Esophagus muscularis mucosa (tissue), 4 donors: ENCODE results near the gene PON1. TPM values are rescaled to one million over a fixed set of nuclear protein-coding genes. Genes with fewer than 3 reads are reported as not detected.

Source experiments
- DNase-seq: peaks from one replicate; pipeline ENCODE4 v3.0.0-alpha.2; 2017; ENCODE audit errors: extremely low spot score
- H3K27ac ChIP-seq, 4 donors: fragments of 200-600 bp; sonication (generic); replicated peaks in 1 of 4; 1 replicate in 3 of 4; 2 replicates in 1 of 4; pipeline ENCODE4 v1.5.1; 2016 to 2019; ENCODE audit warnings: mild to moderate bottlenecking in 1 of 4
- H3K27me3 ChIP-seq, 4 donors: fragments of 200-600 bp; sonication (generic); one replicate each; pipeline versions ENCODE4 v1.5.1 to v1.6.0; 2016 to 2019
- H3K36me3 ChIP-seq, 4 donors: fragments of 200-600 bp; sonication (generic); one replicate each; pipeline ENCODE4 v1.5.1; 2016 to 2019
- H3K4me1 ChIP-seq, 4 donors: fragments of 200-600 bp; sonication (generic); one replicate each; pipeline ENCODE4 v1.5.1; 2016 to 2019
- H3K4me3 ChIP-seq, 4 donors: fragments of 200-600 bp; sonication (generic); 1 replicate in 2 of 4; 2 replicates in 2 of 4; pipeline ENCODE4 v1.5.1; 2016 to 2019; ENCODE audit warnings: mild to moderate bottlenecking in 4 of 4, moderate library complexity in 1 of 4
- H3K9me3 ChIP-seq, 4 donors: fragments of 200-600 bp; sonication (generic); 1 replicate in 3 of 4; 2 replicates in 1 of 4; pipeline ENCODE4 v1.5.1; 2016 to 2019
- EP300 ChIP-seq: sonication (generic); formaldehyde crosslinking; IDR thresholded peaks from one replicate; pipeline ENCODE4 v1.6.1; 2017; ENCODE audit warnings: antibody characterized with exemption
- POLR2A ChIP-seq: fragments of 450-650 bp; IDR thresholded peaks from one replicate; pipeline ENCODE4 v1.6.1; 2017; ENCODE audit warnings: antibody characterized with exemption, moderate library complexity, mild to moderate bottlenecking, low read depth
- POLR2AphosphoS5 ChIP-seq, 2 donors: sonication (generic); formaldehyde crosslinking; IDR thresholded peaks; one replicate each; pipeline ENCODE4 v1.6.1; 2017; ENCODE audit warnings: antibody characterized with exemption in 2 of 2
- WGBS: methylation state at CpG from one replicate; pipeline ENCODE4 v1.1.5; 2018; 5-methylcytosine and 5-hydroxymethylcytosine counted together
- intact Hi-C: fragments of 100-400 bp; cut with DNase I; formaldehyde crosslinking; loops from one replicate; pipeline ENCODE4 v1.15.1; 2023
- total RNA-seq, 4 donors: library from RNA; depleted of rRNA; stranded (reverse); fragments of >200 nt; gene quantifications; one replicate each; pipeline versions ENCODE4 v1.1.0 to v1.2.1, GENCODE V29; 2016
- TF ChIP-seq, protein P1 (sequence below), 3 experiments: fragments of 200-600 bp in 2 of 3; fragments of 450-650 bp in 1 of 3; sonication (generic) in 2 of 3; IDR thresholded peaks; one replicate each; pipeline ENCODE4 v1.5.1; 2017 to 2019; ENCODE audit warnings: antibody characterized with exemption in 3 of 3, mild to moderate bottlenecking in 2 of 3, moderate library complexity in 1 of 3

The PON1 gene
- total RNA-seq, result not detected

DNA sequence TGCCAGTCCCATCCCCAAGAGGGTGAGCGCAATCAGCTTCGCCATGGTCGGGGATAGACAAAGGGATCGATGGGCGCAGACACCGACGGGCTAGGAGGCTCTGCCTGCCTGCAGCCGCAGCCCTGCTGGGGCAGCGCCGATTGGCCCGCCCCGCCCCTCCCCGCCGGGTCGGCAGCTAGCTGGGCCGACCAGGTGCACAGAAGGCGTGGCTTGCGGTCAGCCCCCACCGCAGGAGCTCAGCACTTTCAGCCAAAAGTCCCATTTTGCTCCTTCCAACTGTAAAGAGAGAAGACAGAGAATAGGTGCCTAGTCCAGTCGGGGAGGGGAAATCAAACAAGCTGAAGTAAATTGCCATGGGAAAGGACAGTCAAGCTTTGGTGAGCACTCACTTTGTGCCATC is at the start of gene PON1:
TSS of gene PON1 (minus strand) at position 102 of the 400 bp plus-strand sequence. CDS start at position 45, 57 bp downstream.
- 33% methylated on average over 1 of the region's 20 CpGs for WGBS
- TF ChIP-seq POLR2AphosphoS5 (IDR thresholded peaks at IDR 0.05) (no peak), POLR2A (no peak), EP300 (no peak)
- TF ChIP-seq, protein P1, sequence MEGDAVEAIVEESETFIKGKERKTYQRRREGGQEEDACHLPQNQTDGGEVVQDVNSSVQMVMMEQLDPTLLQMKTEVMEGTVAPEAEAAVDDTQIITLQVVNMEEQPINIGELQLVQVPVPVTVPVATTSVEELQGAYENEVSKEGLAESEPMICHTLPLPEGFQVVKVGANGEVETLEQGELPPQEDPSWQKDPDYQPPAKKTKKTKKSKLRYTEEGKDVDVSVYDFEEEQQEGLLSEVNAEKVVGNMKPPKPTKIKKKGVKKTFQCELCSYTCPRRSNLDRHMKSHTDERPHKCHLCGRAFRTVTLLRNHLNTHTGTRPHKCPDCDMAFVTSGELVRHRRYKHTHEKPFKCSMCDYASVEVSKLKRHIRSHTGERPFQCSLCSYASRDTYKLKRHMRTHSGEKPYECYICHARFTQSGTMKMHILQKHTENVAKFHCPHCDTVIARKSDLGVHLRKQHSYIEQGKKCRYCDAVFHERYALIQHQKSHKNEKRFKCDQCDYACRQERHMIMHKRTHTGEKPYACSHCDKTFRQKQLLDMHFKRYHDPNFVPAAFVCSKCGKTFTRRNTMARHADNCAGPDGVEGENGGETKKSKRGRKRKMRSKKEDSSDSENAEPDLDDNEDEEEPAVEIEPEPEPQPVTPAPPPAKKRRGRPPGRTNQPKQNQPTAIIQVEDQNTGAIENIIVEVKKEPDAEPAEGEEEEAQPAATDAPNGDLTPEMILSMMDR (IDR thresholded peaks at IDR 0.05), result no peak
- peaks cover 0 to 27% (median 3%) of the 10 kb centered on the region in 4 donors for H3K27me3 ChIP-seq
- H3K27ac ChIP-seq, result no peak within 1 kb of the TSS
- H3K9me3 ChIP-seq, result no peaks in the 10 kb centered on the region
- no peak within 1 kb of the TSS for H3K4me3 ChIP-seq
- no peaks in the 10 kb centered on the region for H3K4me1 ChIP-seq
- no peaks in the 10 kb centered on the region for H3K36me3 ChIP-seq
- no peak for DNase-seq
- intact Hi-C loops, result no loop called here

GRCh38 chr7:95373323-95373722 is 49.0 kb upstream of the PON1 start:
- H3K36me3 ChIP-seq, result peaks cover 0 to 6% (median 0%) of the 10 kb centered on the region in 4 donors
- TF ChIP-seq, protein P1 (IDR thresholded peaks at IDR 0.05), result no peak
- TF ChIP-seq POLR2A (no peak), EP300 (no peak), POLR2AphosphoS5 (IDR thresholded peaks at IDR 0.05) (no peak)
- no peaks in the 10 kb centered on the region for H3K9me3 ChIP-seq
- no peaks in the 10 kb centered on the region for H3K27me3 ChIP-seq
- intact Hi-C loops, result no loop called here
- no peaks in the 10 kb centered on the region for H3K4me1 ChIP-seq
- 82% methylated on average over 4 of the region's 4 CpGs for whole genome bisulfite sequencing
- no peak overlapping the region for H3K4me3 ChIP-seq
- DNase-seq, result no peak
- no peak overlapping the region for H3K27ac ChIP-seq

GRCh38 chr7:95368235-95368634 is 43.9 kb upstream of the PON1 start:
- DNase-seq, result no peak
- 76% methylated on average over 3 of the region's 3 CpGs for WGBS
- Histone ChIP-seq H3K4me1 (no peaks in the 10 kb centered on the region), H3K4me3 (no peak overlapping the region), H3K36me3 (no peaks in the 10 kb centered on the region), H3K9me3 (no peaks in the 10 kb centered on the region), H3K27ac (no peak overlapping the region), H3K27me3 (no peaks in the 10 kb centered on the region)
- intact Hi-C loops, result no loop called here
- TF ChIP-seq POLR2AphosphoS5 (IDR thresholded peaks at IDR 0.05), result no peak

- no peaks in the 10 kb centered on the region for H3K9me3 ChIP-seq
- no peak for DNase-seq
- WGBS, result 94% methylated on average over 1 of the region's 1 CpG
- H3K27me3 ChIP-seq, result no peaks in the 10 kb centered on the region
- no peak overlapping the region for H3K27ac ChIP-seq
- TF ChIP-seq EP300 (no peak), POLR2A (no peak), POLR2AphosphoS5 (IDR thresholded peaks at IDR 0.05) (no peak)
- TF ChIP-seq, protein P1 (IDR thresholded peaks at IDR 0.05), result no peak
- intact Hi-C loops, result no loop called here
- H3K4me3 ChIP-seq, result no peak overlapping the region
- no peaks in the 10 kb centered on the region for H3K4me1 ChIP-seq
- H3K36me3 ChIP-seq, result no peaks in the 10 kb centered on the region
These were observed 43.3 kb upstream of the PON1 start for GRCh38 chr7:95367606-95368005.

DNA sequence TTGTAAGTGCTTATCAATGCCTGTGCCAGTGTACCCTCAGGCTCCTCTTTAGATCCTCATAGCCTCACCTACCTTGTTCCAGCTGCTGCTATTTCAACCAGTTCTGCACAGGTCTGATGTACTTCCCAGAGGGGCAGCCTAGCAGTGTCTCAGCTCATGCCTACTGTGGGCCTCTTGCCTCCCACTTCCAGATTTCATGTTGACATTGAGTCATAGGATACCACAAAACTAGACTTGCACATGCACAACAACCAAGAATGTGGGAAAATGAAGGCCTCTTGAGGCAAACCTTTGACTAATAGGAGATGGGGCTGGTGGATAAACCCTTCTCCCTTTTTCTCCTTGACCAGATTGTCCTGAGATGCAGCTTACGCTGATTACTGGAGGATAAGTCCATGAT is 40.8 kb upstream of the PON1 start:
- no peak overlapping the region for H3K4me3 ChIP-seq
- intact Hi-C loops, result no loop called here
- WGBS, result 89% methylated on average over 1 of the region's 1 CpG
- no peak for TF ChIP-seq EP300
- TF ChIP-seq POLR2A, result no peak
- no peak for TF ChIP-seq POLR2AphosphoS5 (IDR thresholded peaks at IDR 0.05)
- TF ChIP-seq, protein P1 (IDR thresholded peaks at IDR 0.05), result no peak
- no peaks in the 10 kb centered on the region for H3K4me1 ChIP-seq
- no peak for DNase-seq
- no peak overlapping the region for H3K27ac ChIP-seq
- H3K36me3 ChIP-seq, result no peaks in the 10 kb centered on the region
- no peaks in the 10 kb centered on the region for H3K9me3 ChIP-seq
- no peaks in the 10 kb centered on the region for H3K27me3 ChIP-seq
